Rectal smooth muscle tissue (tissue), 1 donor: ENCODE results near the gene TASOR2.

Experiments
- H3K27ac ChIP-seq: one replicate; pipeline ENCODE4 v1.7.0; 2013; ENCODE audit warnings: low read depth, low read length, inconsistent platforms
- H3K27me3 ChIP-seq: one replicate; pipeline ENCODE4 v1.7.0; 2013; ENCODE audit warnings: low read length; ENCODE audit not compliant: control insufficient read depth, insufficient read depth
- H3K36me3 ChIP-seq: one replicate; pipeline ENCODE4 v1.7.0; 2013; ENCODE audit warnings: low read length; ENCODE audit not compliant: control insufficient read depth, insufficient read depth
- H3K4me1 ChIP-seq: one replicate; pipeline ENCODE4 v1.7.0; 2013; ENCODE audit warnings: low read length; ENCODE audit not compliant: control insufficient read depth, insufficient read depth
- H3K4me3 ChIP-seq: one replicate; pipeline ENCODE4 v1.7.0; 2013; ENCODE audit warnings: low read length
- H3K9ac ChIP-seq: one replicate; pipeline ENCODE4 v1.7.0; 2013; ENCODE audit warnings: low read length

Gene TASOR2

DNA sequence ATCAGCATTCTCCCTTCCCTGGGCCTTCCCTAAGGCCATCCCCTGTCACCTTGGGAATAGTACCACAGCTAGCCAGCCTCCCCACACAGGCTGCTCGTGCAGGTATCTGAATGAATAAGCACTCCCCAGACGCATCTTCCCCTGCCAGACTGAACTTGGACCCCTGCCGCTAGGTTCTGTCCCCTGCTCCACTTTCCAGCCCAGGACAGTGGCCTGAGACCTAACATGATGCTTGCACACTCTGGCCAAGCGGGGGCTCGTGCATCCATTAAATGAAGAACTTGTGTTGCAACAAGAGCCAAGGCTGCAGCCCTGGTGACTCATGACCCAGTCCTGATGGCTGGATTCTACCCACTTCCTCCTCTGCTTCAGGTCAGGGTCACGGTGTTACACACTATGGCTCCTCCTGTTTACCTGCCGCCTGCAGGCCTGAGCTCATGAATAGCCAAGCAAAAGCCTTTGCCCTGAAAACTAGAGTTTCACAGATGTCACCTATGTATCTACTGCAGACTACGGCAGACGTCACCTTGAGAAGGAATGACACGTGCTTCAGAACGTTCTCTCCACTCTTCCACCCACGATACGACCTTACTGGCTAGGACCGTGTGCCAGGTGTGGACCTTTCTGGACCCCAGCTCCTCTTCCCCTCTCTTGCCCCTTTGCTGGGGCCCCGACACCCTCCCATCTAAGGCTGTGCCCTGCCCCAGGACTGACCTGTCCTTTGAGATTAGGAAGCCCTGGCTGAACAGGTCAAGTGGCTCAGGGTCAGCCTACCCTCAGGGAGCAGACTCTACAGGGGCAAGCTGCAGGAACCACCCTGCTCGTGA, 24.7 kb upstream of the TASOR2 start:
- no peaks in the 10 kb centered on the region for H3K36me3 ChIP-seq
- H3K27me3 ChIP-seq = peaks cover 2% of the 10 kb centered on the region
- H3K4me3 ChIP-seq = no peak overlapping the region
- H3K9ac ChIP-seq = no peak overlapping the region
- H3K4me1 ChIP-seq = no peaks in the 10 kb centered on the region
- H3K27ac ChIP-seq = no peak overlapping the region

GRCh38 chr10:5661043-5661442, 23.6 kb upstream of the TASOR2 start:
- no peaks in the 10 kb centered on the region for H3K4me1 ChIP-seq
- no peaks in the 10 kb centered on the region for H3K36me3 ChIP-seq
- H3K27me3 ChIP-seq = peaks cover 2% of the 10 kb centered on the region
- no peak overlapping the region for H3K9ac ChIP-seq
- no peak overlapping the region for H3K4me3 ChIP-seq
- no peak overlapping the region for H3K27ac ChIP-seq

DNA sequence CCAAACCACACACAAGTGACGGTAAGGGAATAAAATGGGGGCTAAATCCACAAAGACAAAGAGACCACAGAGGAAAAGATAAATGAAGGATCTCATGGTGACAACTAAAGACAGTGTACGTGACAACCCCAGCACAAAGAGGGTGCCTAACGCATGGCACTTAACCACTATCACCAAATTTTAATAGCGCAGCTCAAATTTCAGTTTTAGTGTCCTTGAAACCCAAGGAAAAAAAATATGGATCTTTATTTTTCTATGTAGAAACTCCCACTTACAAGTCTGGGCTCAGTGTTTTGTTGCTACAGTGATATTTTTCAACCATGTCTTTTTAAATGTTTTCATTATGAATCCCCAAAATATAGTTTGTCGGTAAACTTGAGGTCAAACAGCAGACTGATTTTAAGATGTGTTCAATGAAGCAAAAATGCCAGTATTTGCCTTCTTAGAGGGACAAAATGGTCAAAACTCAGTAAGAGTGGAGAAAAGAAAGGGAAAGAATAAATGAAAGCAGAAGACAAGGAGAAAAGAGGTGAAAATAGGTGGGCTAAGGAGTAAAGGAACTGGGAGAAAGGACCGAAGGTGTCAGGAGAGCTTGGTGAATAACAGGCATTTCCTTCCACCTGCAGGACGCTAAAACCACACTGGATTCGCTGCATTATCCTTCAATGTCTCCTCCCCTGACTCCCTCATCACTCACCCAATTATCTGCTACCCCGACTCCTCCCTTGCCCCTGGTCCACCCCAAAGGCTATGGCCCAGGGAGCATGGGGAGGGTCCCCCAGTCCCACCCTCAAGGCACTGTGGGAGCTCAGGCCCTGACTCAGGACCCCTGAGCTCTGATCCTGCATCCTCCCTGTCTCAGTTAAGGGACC, 21.7 kb upstream of the TASOR2 start:
- H3K9ac ChIP-seq = no peak overlapping the region
- H3K4me3 ChIP-seq = no peak overlapping the region
- peaks cover 2% of the 10 kb centered on the region for H3K27me3 ChIP-seq
- peaks cover 4% of the 10 kb centered on the region for H3K4me1 ChIP-seq
- H3K36me3 ChIP-seq = no peaks in the 10 kb centered on the region
- no peak overlapping the region for H3K27ac ChIP-seq

DNA sequence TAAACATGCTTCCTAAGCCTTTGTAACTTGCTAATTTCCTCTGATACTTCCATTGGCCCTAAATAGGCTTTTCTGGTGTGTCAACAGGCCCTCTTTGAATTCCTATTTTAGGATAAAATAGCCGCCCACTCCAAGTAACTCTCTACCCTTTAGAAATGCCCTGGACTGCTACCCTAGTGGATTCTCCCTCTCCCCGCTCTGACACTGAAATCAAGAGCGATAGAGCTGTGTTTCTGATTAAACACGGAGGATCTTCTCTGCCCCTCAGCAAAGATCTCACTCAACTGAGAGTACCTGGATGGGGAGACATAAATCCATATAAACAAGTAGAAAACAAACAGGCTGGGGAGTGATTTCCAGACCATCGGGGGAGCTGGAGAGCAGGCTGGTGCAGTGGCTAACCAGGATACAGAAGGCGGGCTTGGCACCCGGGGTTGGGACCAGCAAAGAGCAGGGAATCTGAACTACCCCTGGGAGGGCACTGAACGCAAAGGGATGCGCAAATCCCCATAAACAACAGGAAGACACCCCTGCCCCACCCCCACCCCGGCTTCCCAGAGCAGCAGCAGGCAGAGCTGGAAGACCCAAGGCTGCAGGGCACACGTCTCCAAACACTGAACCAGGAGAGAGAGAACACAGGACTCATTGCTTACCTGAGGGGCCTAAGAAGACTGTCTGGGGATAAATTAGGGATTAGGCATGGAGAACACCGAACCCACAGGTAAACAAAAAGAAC, 20.8 kb upstream of the TASOR2 start:
- no peak overlapping the region for H3K9ac ChIP-seq
- H3K4me3 ChIP-seq = no peak overlapping the region
- no peak overlapping the region for H3K27ac ChIP-seq
- H3K36me3 ChIP-seq = no peaks in the 10 kb centered on the region
- H3K4me1 ChIP-seq = peaks cover 4% of the 10 kb centered on the region
- peaks cover 2% of the 10 kb centered on the region for H3K27me3 ChIP-seq

- no peaks in the 10 kb centered on the region for H3K36me3 ChIP-seq
- peak overlapping the region; percentile 66 for H3K9ac ChIP-seq
- H3K4me1 ChIP-seq = peaks cover 4% of the 10 kb centered on the region
- peak overlapping the region; percentile 46 for H3K27ac ChIP-seq
- H3K4me3 ChIP-seq = peak overlapping the region; percentile 98
- H3K27me3 ChIP-seq = peaks cover 2% of the 10 kb centered on the region
These were observed 19.1 kb upstream of the TASOR2 start for GRCh38 chr10:5665373-5666007.

DNA sequence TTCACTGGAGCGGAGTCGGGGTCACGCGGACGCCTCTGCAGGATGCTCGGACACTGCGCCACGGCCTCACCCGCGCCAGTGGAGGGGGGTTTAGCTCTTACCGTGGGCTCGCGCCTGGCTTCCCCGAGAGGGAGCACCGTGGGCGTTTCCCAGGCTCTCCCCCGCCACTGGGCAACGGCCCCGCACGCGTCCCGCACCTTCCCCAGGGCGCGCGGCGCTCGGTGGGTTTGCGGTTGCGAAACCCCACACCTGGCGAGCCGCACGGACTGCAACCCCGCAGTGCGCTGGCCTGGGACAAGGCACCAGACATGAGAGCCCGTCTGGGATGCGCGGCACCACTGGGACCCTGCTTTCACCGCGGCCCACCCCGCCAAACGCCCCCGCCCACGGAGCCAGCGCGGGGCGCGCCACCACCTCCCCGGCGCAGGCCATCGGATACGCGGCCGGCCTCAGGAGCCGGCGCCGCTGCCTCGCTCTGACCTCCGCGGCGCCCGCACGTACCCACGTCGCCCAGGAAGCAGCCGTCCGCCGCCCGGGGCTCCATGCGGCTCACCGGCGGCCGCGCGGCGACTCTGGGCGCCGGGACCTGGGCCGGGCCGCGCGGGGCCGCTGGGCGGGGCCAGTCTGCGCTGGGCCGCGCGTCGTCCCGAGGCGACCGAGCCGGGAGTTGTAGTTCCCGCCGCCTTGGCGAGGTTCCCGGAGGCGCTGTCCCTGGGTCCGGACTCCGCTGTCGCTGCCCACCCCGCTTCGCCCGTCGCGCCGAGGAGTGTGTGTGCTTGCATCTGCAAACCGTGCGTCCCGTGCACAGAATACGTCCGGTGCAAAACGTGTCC, 18.4 kb upstream of the TASOR2 start, which contains the start of gene ASB13:
TSS of gene ASB13 (minus strand) at position 588 of the 833 bp plus-strand sequence. CDS start at position 544, 44 bp downstream.
- Histone ChIP-seq H3K36me3 (no peaks in the 10 kb centered on the region), H3K4me1 (peaks cover 4% of the 10 kb centered on the region)

GRCh38 chr10:5666841-5667630, 17.6 kb upstream of the TASOR2 start:
- H3K4me1 ChIP-seq = peaks cover 4% of the 10 kb centered on the region
- H3K9ac ChIP-seq = peak overlapping the region; percentile 63

More for the DNA sequence above, 18.4 kb upstream of the TASOR2 start, which contains the start of gene ASB13:
- H3K27me3 ChIP-seq = peaks cover 2% of the 10 kb centered on the region
- peak within 1 kb of the TSS; percentile 98 for H3K4me3 ChIP-seq
- peak within 1 kb of the TSS; percentile 66 for H3K9ac ChIP-seq
- H3K27ac ChIP-seq = peak within 1 kb of the TSS; percentile 46

DNA sequence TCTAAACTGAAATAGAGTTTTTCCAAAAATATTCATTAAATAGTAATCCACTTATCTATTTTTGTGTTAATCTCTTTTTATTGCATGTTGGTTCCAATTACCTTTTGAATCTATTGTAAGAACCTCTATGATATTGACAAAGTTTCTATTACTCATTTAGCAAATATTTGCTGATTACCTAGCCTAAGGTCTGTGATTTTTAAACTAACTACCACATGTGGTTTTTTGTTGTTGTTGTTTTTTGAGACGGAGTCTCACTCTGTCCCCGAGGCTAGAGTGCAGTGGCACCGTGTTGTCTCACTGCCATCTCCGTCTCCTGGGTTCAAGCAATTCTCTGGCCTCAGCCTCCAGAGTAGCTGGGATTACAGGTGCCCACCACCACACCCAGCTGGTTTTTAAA, 16.2 kb upstream of the TASOR2 start:
- Histone ChIP-seq H3K27ac (no peak overlapping the region), H3K4me3 (no peak overlapping the region), H3K9ac (no peak overlapping the region), H3K27me3 (no peaks in the 10 kb centered on the region), H3K4me1 (peaks cover 4% of the 10 kb centered on the region), H3K36me3 (no peaks in the 10 kb centered on the region)

More at GRCh38 chr10:5666841-5667630, 17.6 kb upstream of the TASOR2 start:
- no peaks in the 10 kb centered on the region for H3K36me3 ChIP-seq
- H3K27ac ChIP-seq = no peak overlapping the region
- peaks cover 2% of the 10 kb centered on the region for H3K27me3 ChIP-seq
- peak overlapping the region; percentile 98 for H3K4me3 ChIP-seq

- no peaks in the 10 kb centered on the region for H3K27me3 ChIP-seq
- H3K4me1 ChIP-seq = peaks cover 4% of the 10 kb centered on the region
- H3K9ac ChIP-seq = no peak overlapping the region
- no peak overlapping the region for H3K27ac ChIP-seq
- H3K4me3 ChIP-seq = no peak overlapping the region
- no peaks in the 10 kb centered on the region for H3K36me3 ChIP-seq
These were observed 15.0 kb upstream of the TASOR2 start for GRCh38 chr10:5669604-5670003.

DNA sequence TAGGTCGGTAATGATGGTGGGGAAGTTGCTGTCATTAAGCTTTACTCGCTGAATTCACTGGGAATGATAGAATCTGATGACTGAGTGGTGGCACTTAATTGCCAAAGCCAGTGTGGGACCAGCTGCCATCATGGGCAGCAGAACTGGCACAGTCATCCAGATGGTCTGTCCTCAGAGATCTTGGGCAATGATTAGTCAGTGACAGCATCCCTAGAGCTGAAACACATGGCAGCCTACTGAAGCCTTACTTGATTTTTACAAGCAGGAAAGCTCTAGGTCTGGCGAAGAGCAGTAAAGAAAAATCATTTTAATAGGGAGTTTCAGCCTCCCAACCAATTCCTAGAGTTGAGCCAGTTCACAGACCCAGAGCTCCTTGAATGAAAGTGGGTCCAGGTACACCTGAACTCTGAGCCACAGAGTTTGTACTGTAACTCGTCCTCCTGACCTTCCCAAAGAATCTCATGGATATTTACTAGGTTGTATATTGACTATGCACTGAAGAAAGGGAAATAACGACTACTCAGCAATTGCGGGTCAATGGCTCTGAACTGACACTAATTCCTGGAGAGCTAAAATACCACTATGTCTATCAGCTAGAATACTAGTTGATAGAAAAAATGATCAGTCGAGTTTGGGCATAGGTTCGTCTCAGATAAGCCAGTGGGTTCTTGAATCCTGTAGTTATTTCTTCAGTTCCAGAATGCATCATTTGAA, 13.8 kb upstream of the TASOR2 start:
- no peak overlapping the region for H3K9ac ChIP-seq
- H3K4me1 ChIP-seq = peaks cover 4% of the 10 kb centered on the region

More for the DNA sequence above, 13.8 kb upstream of the TASOR2 start:
- no peak overlapping the region for H3K4me3 ChIP-seq
- H3K27ac ChIP-seq = no peak overlapping the region
- H3K36me3 ChIP-seq = no peaks in the 10 kb centered on the region
- H3K27me3 ChIP-seq = no peaks in the 10 kb centered on the region
